RCC 7860 (cell line): ENCODE data around the gene TADA3.

Experiments used
- DNase-seq: peaks from one replicate; pipeline ENCODE4 v3.0.0-alpha.2; 2015; ENCODE audit warnings: low spot score
- FAIRE-seq: peaks from 2 replicates; lab custom pipeline; 2012; peaks lifted over from hg19 to GRCh38; lab: Jason Lieb, UNC

The TADA3 gene

GRCh38 chr3:9731206-9732079 is 60.8 kb downstream of the TADA3 start, which contains the start of gene BRPF1:
BRPF1 (plus strand) TSS chr3:9731735; CDS start chr3:9734141, 2,406 bp downstream.
- DNase-seq, result peak; percentile 92
- FAIRE-seq, result no peak

- FAIRE-seq, result no peak
- DNase-seq, result no peak
Observed at GRCh38 chr3:9730657-9731205, 61.5 kb downstream of the TADA3 start.
